Vagina (tissue), 2 donors: ENCODE results near the gene PSMA6. TPM values are rescaled to one million over a fixed set of nuclear protein-coding genes. Genes with fewer than 3 reads are reported as not detected.
A peak's percentile ranks its signal among the peaks of the same experiment; 100 is the strongest.

Experiments
- DNase-seq, 2 donors: peaks; one replicate each; pipeline ENCODE4 v3.0.0-alpha.2; 2017; ENCODE audit errors: extremely low spot score in 2 of 2
- H3K27ac ChIP-seq: fragments of 200-600 bp; sonication (generic); one replicate; pipeline ENCODE4 v1.5.1; 2019
- H3K27me3 ChIP-seq: fragments of 200-600 bp; sonication (generic); one replicate; pipeline ENCODE4 v1.5.1; 2019
- H3K36me3 ChIP-seq, 2 donors: fragments of 200-600 bp; sonication (generic); one replicate each; pipeline ENCODE4 v1.5.1; 2017 to 2019
- H3K4me1 ChIP-seq: fragments of 200-600 bp; sonication (generic); one replicate; pipeline ENCODE4 v1.5.1; 2019
- H3K4me3 ChIP-seq, 2 donors: fragments of 200-600 bp; sonication (generic); 1 replicate in 1 of 2; 2 replicates in 1 of 2; pipeline ENCODE4 v1.5.1; 2016 to 2019
- H3K9me3 ChIP-seq: fragments of 200-600 bp; sonication (generic); one replicate; pipeline ENCODE4 v1.5.1; 2019
- POLR2A ChIP-seq, 2 donors: fragments of 450-650 bp; IDR thresholded peaks; one replicate each; pipeline ENCODE4 v1.6.1; 2017; ENCODE audit warnings: antibody characterized with exemption in 2 of 2, mild to moderate bottlenecking in 2 of 2, moderate library complexity in 2 of 2
- POLR2AphosphoS5 ChIP-seq, 2 donors: sonication (generic); formaldehyde crosslinking; IDR thresholded peaks; one replicate each; pipeline ENCODE4 v1.9.0; 2017; ENCODE audit warnings: antibody characterized with exemption in 2 of 2, mild to moderate bottlenecking in 2 of 2, low read depth in 1 of 2; ENCODE audit not compliant: insufficient read depth in 1 of 2
- intact Hi-C: fragments of 100-400 bp; cut with DNase I; formaldehyde crosslinking; loops from one replicate; pipeline ENCODE4 v1.15.1; 2023
- total RNA-seq: library from RNA; depleted of rRNA; stranded (reverse); fragments of >200 nt; gene quantifications from one replicate; pipeline ENCODE4 v1.2.3, GENCODE V29; 2016
- TF ChIP-seq, protein P1 (sequence below), 3 experiments: fragments of 450-650 bp in 2 of 3; fragments of 200-600 bp in 1 of 3; sonication (generic) in 1 of 3; IDR thresholded peaks; one replicate each; pipeline ENCODE4 v1.5.1; 2017 to 2019; ENCODE audit warnings: antibody characterized with exemption in 3 of 3, mild to moderate bottlenecking in 2 of 3, moderate library complexity in 2 of 3

Gene PSMA6
- total RNA-seq, 1 donor from 2014 or later = 76.9 TPM

GRCh38 chr14:35286707-35287106, 5.5 kb upstream of the PSMA6 start:
- no peaks in the 10 kb centered on the region for H3K27me3 ChIP-seq
- H3K4me3 ChIP-seq = no peak overlapping the region
- H3K4me1 ChIP-seq = peaks cover 7% of the 10 kb centered on the region
- H3K27ac ChIP-seq = no peak overlapping the region
- no peaks in the 10 kb centered on the region for H3K9me3 ChIP-seq
- DNase-seq = no peak
- no peaks in the 10 kb centered on the region for H3K36me3 ChIP-seq
- intact Hi-C loops = no loop called here
- no peak for TF ChIP-seq POLR2AphosphoS5 (IDR thresholded peaks at IDR 0.05; ENCODE audit: insufficient read depth in 1 of 2, low read depth in 1 of 2)

DNA sequence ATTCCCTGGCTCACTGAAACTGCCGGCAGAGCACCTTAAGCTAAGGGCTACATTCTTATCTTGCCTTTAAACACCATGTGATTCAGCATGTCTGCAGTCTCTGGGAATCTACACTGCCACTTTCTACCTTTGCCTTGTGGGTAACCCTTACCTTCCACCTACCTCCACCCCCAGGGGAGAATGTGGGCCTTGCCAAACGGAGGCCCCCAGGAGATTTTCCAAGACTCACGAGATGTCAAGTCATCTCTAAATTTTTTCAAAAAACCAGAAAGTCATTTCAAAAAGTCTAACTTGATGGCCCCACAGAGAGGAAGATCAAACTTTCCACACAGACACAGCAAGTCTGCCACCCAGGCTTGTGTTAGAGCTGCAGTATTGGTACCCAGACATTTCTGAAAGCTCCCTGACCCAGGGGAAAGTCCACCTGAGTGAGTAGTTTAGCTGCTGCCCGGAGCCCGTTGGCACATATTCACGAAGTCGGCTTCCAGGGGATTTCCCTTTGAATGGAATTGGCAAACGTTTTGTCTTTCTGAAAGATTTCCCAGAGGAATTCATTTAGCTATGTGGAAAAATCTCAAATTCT, 4.7 kb upstream of the PSMA6 start:
- peaks cover 7% of the 10 kb centered on the region for H3K4me1 ChIP-seq

GRCh38 chr14:35289623-35290022, 2.6 kb upstream of the PSMA6 start:
- intact Hi-C loops = loop anchor here (5.0 to 10.0 kb wide), 2 partner anchors 113 to 245 kb away; partner anchors contain the start of genes FAM177A1 and NFKBIA
- no peak for DNase-seq
- TF ChIP-seq POLR2A (IDR thresholded peaks at IDR 0.05) = no peak
- TF ChIP-seq POLR2AphosphoS5 (IDR thresholded peaks at IDR 0.05; ENCODE audit: insufficient read depth in 1 of 2, low read depth in 1 of 2) = no peak
- TF ChIP-seq, protein P1, sequence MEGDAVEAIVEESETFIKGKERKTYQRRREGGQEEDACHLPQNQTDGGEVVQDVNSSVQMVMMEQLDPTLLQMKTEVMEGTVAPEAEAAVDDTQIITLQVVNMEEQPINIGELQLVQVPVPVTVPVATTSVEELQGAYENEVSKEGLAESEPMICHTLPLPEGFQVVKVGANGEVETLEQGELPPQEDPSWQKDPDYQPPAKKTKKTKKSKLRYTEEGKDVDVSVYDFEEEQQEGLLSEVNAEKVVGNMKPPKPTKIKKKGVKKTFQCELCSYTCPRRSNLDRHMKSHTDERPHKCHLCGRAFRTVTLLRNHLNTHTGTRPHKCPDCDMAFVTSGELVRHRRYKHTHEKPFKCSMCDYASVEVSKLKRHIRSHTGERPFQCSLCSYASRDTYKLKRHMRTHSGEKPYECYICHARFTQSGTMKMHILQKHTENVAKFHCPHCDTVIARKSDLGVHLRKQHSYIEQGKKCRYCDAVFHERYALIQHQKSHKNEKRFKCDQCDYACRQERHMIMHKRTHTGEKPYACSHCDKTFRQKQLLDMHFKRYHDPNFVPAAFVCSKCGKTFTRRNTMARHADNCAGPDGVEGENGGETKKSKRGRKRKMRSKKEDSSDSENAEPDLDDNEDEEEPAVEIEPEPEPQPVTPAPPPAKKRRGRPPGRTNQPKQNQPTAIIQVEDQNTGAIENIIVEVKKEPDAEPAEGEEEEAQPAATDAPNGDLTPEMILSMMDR (IDR thresholded peaks at IDR 0.05) = no peak

More for the DNA sequence above, 4.7 kb upstream of the PSMA6 start:
- intact Hi-C loops = no loop called here
- DNase-seq = no peak
- no peak overlapping the region for H3K4me3 ChIP-seq
- H3K9me3 ChIP-seq = no peaks in the 10 kb centered on the region
- TF ChIP-seq POLR2A (IDR thresholded peaks at IDR 0.05) = no peak
- TF ChIP-seq POLR2AphosphoS5 (IDR thresholded peaks at IDR 0.05; ENCODE audit: insufficient read depth in 1 of 2, low read depth in 1 of 2) = no peak
- TF ChIP-seq, protein P1 (IDR thresholded peaks at IDR 0.05) = no peak
- no peaks in the 10 kb centered on the region for H3K27me3 ChIP-seq
- no peak overlapping the region for H3K27ac ChIP-seq
- H3K36me3 ChIP-seq = no peaks in the 10 kb centered on the region

DNA sequence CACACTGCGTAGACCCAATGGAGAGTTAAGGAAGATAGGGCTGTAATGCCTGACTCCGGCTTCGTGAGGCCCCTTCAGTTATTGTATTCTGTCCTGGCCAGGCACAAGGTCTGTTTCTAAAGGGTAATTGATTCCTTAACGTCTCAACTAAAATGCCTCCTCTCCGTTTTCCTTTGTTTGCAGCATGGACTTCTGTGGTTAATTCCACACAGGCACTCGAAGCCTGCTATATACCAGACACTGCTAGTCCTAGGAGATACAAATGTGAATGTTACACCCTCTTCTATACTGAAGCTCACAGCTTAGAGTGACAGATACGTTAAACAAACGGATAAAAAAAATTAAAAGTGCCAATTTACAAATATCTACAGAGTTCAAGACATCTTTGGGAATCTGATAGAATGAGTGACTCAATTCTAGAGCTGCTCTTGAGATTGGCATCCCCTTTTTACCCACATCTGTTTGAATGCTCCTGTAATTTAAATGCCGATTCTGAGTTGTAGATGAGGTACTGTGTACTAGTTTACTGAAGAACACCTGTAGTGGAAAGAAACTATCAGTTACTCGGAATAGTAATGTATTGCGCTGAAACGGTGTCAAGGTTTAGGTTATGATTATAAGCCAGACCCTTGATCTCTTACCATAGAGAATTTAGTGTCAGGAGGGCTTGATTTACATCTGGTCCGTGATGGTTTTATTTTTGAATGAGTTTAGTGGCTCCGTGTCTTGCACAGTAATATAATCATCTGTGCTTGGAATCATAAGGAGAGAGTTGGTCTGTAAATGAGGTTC, 784 bp downstream of the PSMA6 start:
- Histone ChIP-seq H3K4me3 (peak overlapping the region; percentile 90 to 95), H3K36me3 (no peaks in the 10 kb centered on the region), H3K9me3 (no peaks in the 10 kb centered on the region), H3K4me1 (peaks cover 56% of the 10 kb centered on the region), H3K27ac (peak overlapping the region; percentile 88), H3K27me3 (no peaks in the 10 kb centered on the region)
- no peak for DNase-seq
- intact Hi-C loops = loop anchor here (5.0 to 10.0 kb wide), 2 partner anchors 109 to 248 kb away; partner anchors contain the start of genes FAM177A1 and NFKBIA
- TF ChIP-seq POLR2AphosphoS5 (IDR thresholded peaks at IDR 0.05; ENCODE audit: insufficient read depth in 1 of 2, low read depth in 1 of 2) (no peak), POLR2A (IDR thresholded peaks at IDR 0.05) (no peak)
- TF ChIP-seq, protein P1 (IDR thresholded peaks at IDR 0.05) = no peak

More at GRCh38 chr14:35289623-35290022, 2.6 kb upstream of the PSMA6 start:
- Histone ChIP-seq H3K27ac (no peak overlapping the region), H3K27me3 (no peaks in the 10 kb centered on the region), H3K9me3 (no peaks in the 10 kb centered on the region), H3K4me1 (peaks cover 28% of the 10 kb centered on the region), H3K36me3 (no peaks in the 10 kb centered on the region), H3K4me3 (no peak overlapping the region)

GRCh38 chr14:35295845-35296161, 3.6 kb downstream of the PSMA6 start:
- intact Hi-C loops = loop anchor here (10.0 kb wide), 1 partner anchor 251 kb away; the partner anchor contains the start of gene FAM177A1
- H3K4me1 ChIP-seq = peaks cover 74% of the 10 kb centered on the region

More at GRCh38 chr14:35295845-35296161, 3.6 kb downstream of the PSMA6 start:
- H3K27ac ChIP-seq = no peak overlapping the region
- no peak for DNase-seq
- no peaks in the 10 kb centered on the region for H3K36me3 ChIP-seq
- no peak for TF ChIP-seq POLR2AphosphoS5 (IDR thresholded peaks at IDR 0.05; ENCODE audit: insufficient read depth in 1 of 2, low read depth in 1 of 2)
- TF ChIP-seq, protein P1 (IDR thresholded peaks at IDR 0.05) = no peak
- no peak for TF ChIP-seq POLR2A (IDR thresholded peaks at IDR 0.05)
- no peaks in the 10 kb centered on the region for H3K27me3 ChIP-seq
- H3K4me3 ChIP-seq = no peak overlapping the region
- no peaks in the 10 kb centered on the region for H3K9me3 ChIP-seq
